ENCODE data around the gene DPYSL5. TPM values are rescaled to one million over a fixed set of nuclear protein-coding genes. Genes with fewer than 3 reads are reported as not detected.

The DPYSL5 gene
- total and polyA plus RNA-seq, 2 of the 13 experiments (the other 11 are each of a cell fraction or from before 2014, with no cell fraction given) = 0.15 TPM; not detected in 1

- no peak for TF ChIP-seq THAP8 (CRISPR knock-in tag; IDR thresholded peaks at IDR 0.05; ENCODE audit: borderline replicate concordance)
- no peak for TF ChIP-seq KDM4B (CRISPR knock-in tag; IDR thresholded peaks at IDR 0.05)
- TF ChIP-seq DNMT3B (CRISPR knock-in tag; conservative IDR thresholded peaks at IDR 0.05) = no peak
- TF ChIP-seq SNAPC4 (CRISPR knock-in tag; IDR thresholded peaks at IDR 0.05) = no peak
- TF ChIP-seq GABPA (IDR thresholded peaks at IDR 0.05; ENCODE audit: low read depth, low read length) = no peak
- no peak for TF ChIP-seq GABPA (CRISPR knock-in tag; IDR thresholded peaks at IDR 0.05; ENCODE audit: low read depth)
- TF ChIP-seq ZHX2 (IDR thresholded peaks at IDR 0.05; ENCODE audit: low read depth) = no peak
- no peak for TF ChIP-seq ZHX2 (CRISPR knock-in tag; IDR thresholded peaks at IDR 0.05; ENCODE audit: borderline replicate concordance)
- TF ChIP-seq HNRNPH1 (optimal IDR thresholded peaks at IDR 0.05; ENCODE audit: low read depth, low read length) = no peak
- TF ChIP-seq SOX13 (IDR thresholded peaks at IDR 0.05) = no peak
- peak in 1 of 2 experiments; percentile 29; a peak in 1 of 4 replicates for TF ChIP-seq SOX13 (CRISPR knock-in tag; conservative IDR thresholded peaks at IDR 0.05 in 1 of 2, IDR thresholded peaks at IDR 0.05 in 1 of 2)
- no peak for TF ChIP-seq CBFB (CRISPR knock-in tag; IDR thresholded peaks at IDR 0.05)
- TF ChIP-seq MZF1 (CRISPR knock-in tag; IDR thresholded peaks at IDR 0.05; ENCODE audit: borderline replicate concordance) = no peak
- TF ChIP-seq BRCA1 (CRISPR knock-in tag; IDR thresholded peaks at IDR 0.05) = no peak
- TF ChIP-seq ZNF382 (CRISPR knock-in tag; IDR thresholded peaks at IDR 0.05; ENCODE audit: borderline replicate concordance) = no peak
- no peak for TF ChIP-seq HOXA7 (CRISPR knock-in tag; IDR thresholded peaks at IDR 0.05)
- TF ChIP-seq RORA (CRISPR knock-in tag; IDR thresholded peaks at IDR 0.05) = no peak
- TF ChIP-seq ZNF337 (CRISPR knock-in tag; IDR thresholded peaks at IDR 0.05; ENCODE audit: borderline replicate concordance, low read depth) = no peak
- no peak for TF ChIP-seq PHF5A (CRISPR knock-in tag; IDR thresholded peaks at IDR 0.05; ENCODE audit: low read depth, unreplicated experiment)
Measured at GRCh38 chr2:26982102-26982742, 134.3 kb downstream of the DPYSL5 start (continued).

Measured in HepG2 (cell line).